GM23338 (cell line): Measurements from ENCODE around the gene HES7. TPM values are rescaled to one million over a fixed set of nuclear protein-coding genes. Genes with fewer than 3 reads are reported as not detected.

ENCODE experiments used
- ATAC-seq: fragments of 200-7000 bp; cut with Tn5 transposase; 3 replicates; pipeline ENCODE4 v1.9.1; 2020
- DNase-seq: peaks from one replicate; pipeline ENCODE4 v3.0.0-alpha.2; 2015; ENCODE audit warnings: low spot score
- H2AFZ ChIP-seq: fragments of 200-600 bp; sonication (generic); 2 replicates; pipeline ENCODE4 v1.8.0; 2016; ENCODE audit warnings: antibody characterized with exemption, mild to moderate bottlenecking, moderate library complexity
- H3F3A ChIP-seq: fragments of 200-600 bp; sonication (generic); replicated peaks from 2 replicates; pipeline ENCODE4 v1.8.0; 2017; ENCODE audit warnings: antibody characterized with exemption, mixed run types, low read depth
- H3K27ac ChIP-seq: fragments of 200-600 bp; sonication (generic); 2 replicates; pipeline ENCODE4 v1.6.1; 2016; ENCODE audit warnings: low read depth
- H3K27me3 ChIP-seq: fragments of 200-600 bp; sonication (generic); 2 replicates; pipeline ENCODE4 v1.8.0; 2016; ENCODE audit warnings: mild to moderate bottlenecking, mixed run types, moderate library complexity; ENCODE audit not compliant: insufficient read depth
- H3K36me3 ChIP-seq: fragments of 200-600 bp; sonication (generic); 2 replicates; pipeline ENCODE4 v1.8.0; 2016; ENCODE audit warnings: mild to moderate bottlenecking; ENCODE audit not compliant: insufficient read depth
- H3K4me1 ChIP-seq: fragments of 200-600 bp; sonication (generic); 2 replicates; pipeline ENCODE4 v1.8.0; 2016; ENCODE audit warnings: mild to moderate bottlenecking, moderate library complexity; ENCODE audit not compliant: insufficient read depth
- H3K4me2 ChIP-seq: fragments of 200-600 bp; sonication (generic); 2 replicates; pipeline ENCODE4 v1.7.1; 2017; ENCODE audit warnings: mixed run types
- H3K4me3 ChIP-seq: fragments of 200-600 bp; sonication (generic); 2 replicates; pipeline ENCODE4 v1.6.1; 2016; ENCODE audit warnings: mixed run types
- H3K79me2 ChIP-seq: fragments of 200-600 bp; sonication (generic); replicated peaks from 2 replicates; pipeline ENCODE4 v1.8.0; 2017; ENCODE audit warnings: mild to moderate bottlenecking; ENCODE audit not compliant: insufficient read depth
- H3K9me2 ChIP-seq: fragments of 200-600 bp; sonication (generic); 2 replicates; pipeline ENCODE4 v1.8.0; 2017; ENCODE audit not compliant: insufficient read depth
- H4K20me1 ChIP-seq: fragments of 200-600 bp; sonication (generic); replicated peaks from 2 replicates; pipeline ENCODE4 v1.8.0; 2017; ENCODE audit warnings: mild to moderate bottlenecking; ENCODE audit not compliant: insufficient read depth
- H3K27ac Mint-ChIP-seq: 2 replicates; pipeline ENCODE4 v1.8.0; 2020; ENCODE audit warnings: inconsistent platforms, mild to moderate bottlenecking, moderate library complexity, mixed read lengths
- H3K27me3 Mint-ChIP-seq: 3 replicates; pipeline ENCODE4 v1.8.0; 2022; ENCODE audit warnings: low read depth, mild to moderate bottlenecking, moderate library complexity, mixed read lengths, inconsistent platforms; ENCODE audit not compliant: insufficient read depth, poor library complexity
- H3K36me3 Mint-ChIP-seq: 3 replicates; pipeline ENCODE4 v1.8.0; 2021; ENCODE audit warnings: low read depth, mild to moderate bottlenecking, inconsistent platforms, moderate library complexity, mixed read lengths
- H3K4me1 Mint-ChIP-seq: 3 replicates; pipeline ENCODE4 v1.8.0; 2020; ENCODE audit warnings: mild to moderate bottlenecking, inconsistent platforms, mixed read lengths
- H3K4me3 Mint-ChIP-seq: 3 replicates; pipeline ENCODE4 v1.8.0; 2021; ENCODE audit warnings: moderate library complexity, mild to moderate bottlenecking, inconsistent platforms, mixed read lengths
- H3K9me3 Mint-ChIP-seq: 3 replicates; pipeline ENCODE4 v1.8.0; 2020; ENCODE audit warnings: moderate library complexity, mild to moderate bottlenecking, inconsistent platforms, mixed read lengths
- CREB1 ChIP-seq: fragments of 250-450 bp; sonication (Bioruptor Pico); IDR thresholded peaks from 2 replicates; pipeline ENCODE4 v1.5.0; 2020; ENCODE audit warnings: low read depth, mild to moderate bottlenecking, moderate library complexity
- CTCF ChIP-seq, 2 experiments: fragments of 200-600 bp in 1 of 2; sonication (generic) in 1 of 2; conservative IDR thresholded peaks; 2 replicates each; pipeline versions ENCODE4 v1.5.1 to v1.6.1; 2016 to 2017; ENCODE audit warnings: antibody characterized with exemption in 2 of 2, low read depth in 2 of 2, mild to moderate bottlenecking in 2 of 2, moderate library complexity in 1 of 2
- ETS1 ChIP-seq: IDR thresholded peaks from 2 replicates; pipeline ENCODE4 v1.6.1; 2016; ENCODE audit warnings: antibody characterized with exemption
- EZH2 ChIP-seq: fragments of 200-600 bp; sonication (generic); IDR thresholded peaks from one replicate; pipeline ENCODE4 v1.8.0; 2017; ENCODE audit warnings: antibody characterized with exemption, mild to moderate bottlenecking, low read depth; ENCODE audit not compliant: unreplicated experiment
- EZH2phosphoT487 ChIP-seq: fragments of 200-600 bp; sonication (generic); IDR thresholded peaks from one replicate; pipeline ENCODE4 v1.8.1; 2018; ENCODE audit warnings: antibody characterized with exemption; ENCODE audit not compliant: unreplicated experiment
- JUNB ChIP-seq: IDR thresholded peaks from one replicate; pipeline ENCODE4 v1.6.1; 2016; ENCODE audit warnings: antibody characterized with exemption; ENCODE audit not compliant: unreplicated experiment
- NANOG ChIP-seq: IDR thresholded peaks from 2 replicates; pipeline ENCODE4 v1.6.1; 2016; ENCODE audit warnings: antibody characterized with exemption, borderline replicate concordance
- POLR2AphosphoS5 ChIP-seq: IDR thresholded peaks from 2 replicates; pipeline ENCODE4 v1.6.1; 2016; ENCODE audit warnings: antibody characterized with exemption, low read depth
- STAT1 ChIP-seq: IDR thresholded peaks from one replicate; pipeline ENCODE4 v1.6.1; 2016; ENCODE audit warnings: antibody characterized with exemption; ENCODE audit not compliant: unreplicated experiment
- ZNF114 ChIP-seq: fragments of 250-450 bp; sonication (Bioruptor Pico); IDR thresholded peaks from 2 replicates; pipeline ENCODE4 v1.5.0; 2020; ENCODE audit warnings: mild to moderate bottlenecking, moderate library complexity
- ZNF331 ChIP-seq: fragments of 250-450 bp; sonication (Bioruptor Pico); IDR thresholded peaks from 2 replicates; pipeline ENCODE4 v1.5.0; 2020; ENCODE audit warnings: low read depth, mild to moderate bottlenecking, moderate library complexity
- ZNF462 ChIP-seq: fragments of 250-450 bp; sonication (Bioruptor Pico); IDR thresholded peaks from 2 replicates; pipeline ENCODE4 v1.5.0; 2020; ENCODE audit warnings: mild to moderate bottlenecking, moderate library complexity
- polyA plus RNA-seq: library from polyadenylated mRNA; unstranded; fragments of >200 nt; fragmentation: Nextera tagmentation; extraction: Ambion mirVana; gene quantifications from 2 replicates; pipeline ENCODE4 v1.2.1, GENCODE V29; 2016
- total RNA-seq: library from RNA; depleted of rRNA; stranded (reverse); fragments of >200 nt; shearing (Covaris generic); gene quantifications from 2 replicates; pipeline ENCODE4 v1.2.3, GENCODE V29; 2014
- TF ChIP-seq, protein P1 (sequence below): IDR thresholded peaks from one replicate; pipeline ENCODE4 v1.6.1; 2018; ENCODE audit warnings: antibody characterized with exemption; ENCODE audit not compliant: unreplicated experiment

The HES7 gene
- total and polyA plus RNA-seq, 2 experiments from 2014 or later = 0.14 TPM; not detected in 1

DNA sequence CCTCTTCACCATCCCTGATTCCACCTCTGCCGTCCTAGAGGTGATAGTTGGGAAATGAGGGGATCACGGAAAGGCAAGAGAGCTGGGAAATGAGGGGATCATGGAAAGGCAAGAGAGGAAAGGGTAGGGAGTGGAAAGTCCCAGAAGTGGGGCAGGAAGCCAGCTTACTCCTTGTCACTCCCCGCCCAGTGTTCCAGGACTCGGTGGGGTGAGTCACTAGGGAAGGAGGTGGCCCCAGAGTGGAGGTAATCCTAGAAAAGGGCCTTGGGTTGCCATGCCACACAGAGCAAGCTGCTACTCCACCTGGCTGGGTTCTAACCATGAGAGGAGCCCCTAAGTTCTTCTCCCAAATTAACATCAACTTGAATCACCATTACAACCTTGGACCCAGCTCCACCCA lies 20.4 kb downstream of the HES7 start:
- Histone ChIP-seq H3K9me2 (no peaks in the 10 kb centered on the region; the same call in 1 of the 2 replicates), H3K79me2 (no peaks in the 10 kb centered on the region), H2AFZ (no peak overlapping the region), H4K20me1 (no peaks in the 10 kb centered on the region), H3F3A (no peaks in the 10 kb centered on the region), H3K4me1 (no peaks in the 10 kb centered on the region), H3K4me2 (no peak overlapping the region), H3K4me3 (no peak overlapping the region), H3K36me3 (no peaks in the 10 kb centered on the region), H3K27ac (no peak overlapping the region), H3K27me3 (peaks cover 12% of the 10 kb centered on the region)
- no peak for TF ChIP-seq ZNF114 (CRISPR knock-in tag)
- TF ChIP-seq EZH2 = no peak
- TF ChIP-seq NANOG = no peak
- TF ChIP-seq, protein P1, sequence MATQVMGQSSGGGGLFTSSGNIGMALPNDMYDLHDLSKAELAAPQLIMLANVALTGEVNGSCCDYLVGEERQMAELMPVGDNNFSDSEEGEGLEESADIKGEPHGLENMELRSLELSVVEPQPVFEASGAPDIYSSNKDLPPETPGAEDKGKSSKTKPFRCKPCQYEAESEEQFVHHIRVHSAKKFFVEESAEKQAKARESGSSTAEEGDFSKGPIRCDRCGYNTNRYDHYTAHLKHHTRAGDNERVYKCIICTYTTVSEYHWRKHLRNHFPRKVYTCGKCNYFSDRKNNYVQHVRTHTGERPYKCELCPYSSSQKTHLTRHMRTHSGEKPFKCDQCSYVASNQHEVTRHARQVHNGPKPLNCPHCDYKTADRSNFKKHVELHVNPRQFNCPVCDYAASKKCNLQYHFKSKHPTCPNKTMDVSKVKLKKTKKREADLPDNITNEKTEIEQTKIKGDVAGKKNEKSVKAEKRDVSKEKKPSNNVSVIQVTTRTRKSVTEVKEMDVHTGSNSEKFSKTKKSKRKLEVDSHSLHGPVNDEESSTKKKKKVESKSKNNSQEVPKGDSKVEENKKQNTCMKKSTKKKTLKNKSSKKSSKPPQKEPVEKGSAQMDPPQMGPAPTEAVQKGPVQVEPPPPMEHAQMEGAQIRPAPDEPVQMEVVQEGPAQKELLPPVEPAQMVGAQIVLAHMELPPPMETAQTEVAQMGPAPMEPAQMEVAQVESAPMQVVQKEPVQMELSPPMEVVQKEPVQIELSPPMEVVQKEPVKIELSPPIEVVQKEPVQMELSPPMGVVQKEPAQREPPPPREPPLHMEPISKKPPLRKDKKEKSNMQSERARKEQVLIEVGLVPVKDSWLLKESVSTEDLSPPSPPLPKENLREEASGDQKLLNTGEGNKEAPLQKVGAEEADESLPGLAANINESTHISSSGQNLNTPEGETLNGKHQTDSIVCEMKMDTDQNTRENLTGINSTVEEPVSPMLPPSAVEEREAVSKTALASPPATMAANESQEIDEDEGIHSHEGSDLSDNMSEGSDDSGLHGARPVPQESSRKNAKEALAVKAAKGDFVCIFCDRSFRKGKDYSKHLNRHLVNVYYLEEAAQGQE = no peak
- no peak for TF ChIP-seq STAT1
- no peak for TF ChIP-seq EZH2phosphoT487
- no peak for TF ChIP-seq ZNF462 (CRISPR knock-in tag)
- TF ChIP-seq ZNF331 (CRISPR knock-in tag) = no peak
- no peak for TF ChIP-seq ETS1
- TF ChIP-seq POLR2AphosphoS5 = no peak
- no peak for TF ChIP-seq JUNB
- no peak for TF ChIP-seq CREB1
- no peak for TF ChIP-seq CTCF (conservative IDR thresholded peaks at IDR 0.05; ENCODE audit: low read depth in 2 of 2)
- no peaks in the 10 kb centered on the region for H3K36me3 Mint-ChIP-seq
- peaks cover 14% of the 10 kb centered on the region for H3K27me3 Mint-ChIP-seq
- DNase-seq = no peak
- H3K27ac Mint-ChIP-seq = no peak overlapping the region
- H3K4me3 Mint-ChIP-seq = no peak overlapping the region
- peaks cover 9% of the 10 kb centered on the region for H3K4me1 Mint-ChIP-seq
- H3K9me3 Mint-ChIP-seq = no peaks in the 10 kb centered on the region
- ATAC-seq = no peak
